ENCODE results near the gene TINAGL1.

TINAGL1 gene

GRCh38 chr1:31624309-31624708 lies 48.0 kb downstream of the TINAGL1 start:
- Histone ChIP-seq H3K79me2 (ENCODE audit: insufficient read depth, low read length) (no peaks in the 10 kb centered on the region), H2AFZ (ENCODE audit: low read depth, low read length, severe bottlenecking) (no peak overlapping the region), H3K27me3 (ENCODE audit: low read length) (no peaks in the 10 kb centered on the region), H3K4me3 (ENCODE audit: insufficient read depth, low read length, poor library complexity, severe bottlenecking) (no peak overlapping the region), H3K9me3 (ENCODE audit: insufficient read depth, low read length) (no peaks in the 10 kb centered on the region), H3K9ac (ENCODE audit: low read length) (no peak overlapping the region), H3K36me3 (ENCODE audit: low read length) (no peaks in the 10 kb centered on the region), H3K27ac (ENCODE audit: low read depth, low read length) (no peak overlapping the region), H3K9me2 (replicated peaks; ENCODE audit: insufficient read depth, low read length) (no peaks in the 10 kb centered on the region), H4K20me1 (ENCODE audit: low read depth, low read length) (no peaks in the 10 kb centered on the region), H3F3A (ENCODE audit: insufficient read depth) (no peaks in the 10 kb centered on the region), H3K4me2 (ENCODE audit: low read depth, low read length, poor library complexity, severe bottlenecking) (no peak overlapping the region)
- no peak for TF ChIP-seq EZH2phosphoT487 (conservative IDR thresholded peaks at IDR 0.05; ENCODE audit: low read length)
- TF ChIP-seq CTCF (IDR thresholded peaks at IDR 0.05; ENCODE audit: insufficient read depth, low read length, poor library complexity, severe bottlenecking) = no peak

GRCh38 chr1:31624731-31625514 lies 48.6 kb downstream of the TINAGL1 start:
- TF ChIP-seq CTCF (IDR thresholded peaks at IDR 0.05; ENCODE audit: insufficient read depth, low read length, poor library complexity, severe bottlenecking) (no peak), EZH2phosphoT487 (conservative IDR thresholded peaks at IDR 0.05; ENCODE audit: low read length) (no peak)
- H4K20me1 ChIP-seq (ENCODE audit: low read depth, low read length) = no peaks in the 10 kb centered on the region
- H3K4me3 ChIP-seq (ENCODE audit: insufficient read depth, low read length, poor library complexity, severe bottlenecking) = no peak overlapping the region
- H3K79me2 ChIP-seq (ENCODE audit: insufficient read depth, low read length) = no peaks in the 10 kb centered on the region
- no peaks in the 10 kb centered on the region for H3K9me2 ChIP-seq (replicated peaks; ENCODE audit: insufficient read depth, low read length)
- H3K9ac ChIP-seq (ENCODE audit: low read length) = no peak overlapping the region
- no peaks in the 10 kb centered on the region for H3K36me3 ChIP-seq (ENCODE audit: low read length)
- H3K9me3 ChIP-seq (ENCODE audit: insufficient read depth, low read length) = no peaks in the 10 kb centered on the region
- no peak overlapping the region for H3K4me2 ChIP-seq (ENCODE audit: low read depth, low read length, poor library complexity, severe bottlenecking)
- H3F3A ChIP-seq (ENCODE audit: insufficient read depth) = no peaks in the 10 kb centered on the region
- H2AFZ ChIP-seq (ENCODE audit: low read depth, low read length, severe bottlenecking) = no peak overlapping the region
- no peaks in the 10 kb centered on the region for H3K27me3 ChIP-seq (ENCODE audit: low read length)
- no peak overlapping the region for H3K27ac ChIP-seq (ENCODE audit: low read depth, low read length)

- H3K36me3 ChIP-seq (ENCODE audit: low read length) = no peaks in the 10 kb centered on the region
- no peaks in the 10 kb centered on the region for H3K9me2 ChIP-seq (replicated peaks; ENCODE audit: insufficient read depth, low read length)
- no peak overlapping the region for H3K4me2 ChIP-seq (ENCODE audit: low read depth, low read length, poor library complexity, severe bottlenecking)
- no peak overlapping the region for H2AFZ ChIP-seq (ENCODE audit: low read depth, low read length, severe bottlenecking)
- H3K27ac ChIP-seq (ENCODE audit: low read depth, low read length) = no peak overlapping the region
- no peak overlapping the region for H3K9ac ChIP-seq (ENCODE audit: low read length)
- H3K27me3 ChIP-seq (ENCODE audit: low read length) = no peaks in the 10 kb centered on the region
- no peaks in the 10 kb centered on the region for H3K9me3 ChIP-seq (ENCODE audit: insufficient read depth, low read length)
- no peaks in the 10 kb centered on the region for H3K79me2 ChIP-seq (ENCODE audit: insufficient read depth, low read length)
- no peak overlapping the region for H3K4me3 ChIP-seq (ENCODE audit: insufficient read depth, low read length, poor library complexity, severe bottlenecking)
- TF ChIP-seq CTCF (IDR thresholded peaks at IDR 0.05; ENCODE audit: insufficient read depth, low read length, poor library complexity, severe bottlenecking) (no peak), EZH2phosphoT487 (conservative IDR thresholded peaks at IDR 0.05; ENCODE audit: low read length) (no peak)
- no peaks in the 10 kb centered on the region for H3F3A ChIP-seq (ENCODE audit: insufficient read depth)
- no peaks in the 10 kb centered on the region for H4K20me1 ChIP-seq (ENCODE audit: low read depth, low read length)
Measured at GRCh38 chr1:31625561-31626222, 49.4 kb downstream of the TINAGL1 start.
